HEK293 (cell line): ENCODE measurements around the gene ATE1.

Source experiments
- ELK4 ChIP-seq: IDR thresholded peaks from 2 replicates; pipeline ENCODE4 v1.6.1; 2011; ENCODE audit warnings: mild to moderate bottlenecking, low read depth, low read length, borderline replicate concordance
- GLIS1 ChIP-seq: fragments of 450-650 bp; formaldehyde crosslinking; IDR thresholded peaks from 2 replicates; pipeline ENCODE4 v1.5.1; 2016; ENCODE audit warnings: missing biosample characterization, missing genetic modification characterization
- HIC1 ChIP-seq: fragments of 450-650 bp; formaldehyde crosslinking; IDR thresholded peaks from 2 replicates; pipeline ENCODE4 v1.5.1; 2016; ENCODE audit warnings: missing biosample characterization, missing genetic modification characterization
- OSR2 ChIP-seq: fragments of 450-650 bp; formaldehyde crosslinking; IDR thresholded peaks from 2 replicates; pipeline ENCODE4 v1.5.1; 2016; ENCODE audit warnings: missing biosample characterization, missing genetic modification characterization
- PRDM1 ChIP-seq: fragments of 450-650 bp; formaldehyde crosslinking; IDR thresholded peaks from 2 replicates; pipeline ENCODE4; 2016; ENCODE audit warnings: missing biosample characterization, missing genetic modification characterization
- PRDM10 ChIP-seq: fragments of 450-650 bp; formaldehyde crosslinking; IDR thresholded peaks from 2 replicates; pipeline ENCODE4 v1.5.1; 2016; ENCODE audit warnings: missing biosample characterization, missing genetic modification characterization
- SCRT2 ChIP-seq: fragments of 450-650 bp; formaldehyde crosslinking; IDR thresholded peaks from 2 replicates; pipeline ENCODE4 v1.5.1; 2016; ENCODE audit warnings: missing biosample characterization, missing genetic modification characterization
- YY1 ChIP-seq: fragments of 450-650 bp; formaldehyde crosslinking; IDR thresholded peaks from 2 replicates; pipeline ENCODE4 v1.5.1; 2018; ENCODE audit warnings: missing biosample characterization, missing genetic modification characterization
- ZBTB10 ChIP-seq: fragments of 450-650 bp; formaldehyde crosslinking; IDR thresholded peaks from 2 replicates; pipeline ENCODE4 v1.5.1; 2016; ENCODE audit warnings: missing biosample characterization, missing genetic modification characterization
- ZBTB17 ChIP-seq: fragments of 450-650 bp; formaldehyde crosslinking; IDR thresholded peaks from 2 replicates; pipeline ENCODE4 v1.5.1; 2016; ENCODE audit warnings: missing biosample characterization, missing genetic modification characterization
- ZNF138 ChIP-seq: fragments of 450-650 bp; formaldehyde crosslinking; IDR thresholded peaks from 2 replicates; pipeline ENCODE4 v1.5.1; 2016; ENCODE audit warnings: missing biosample characterization, missing genetic modification characterization, borderline replicate concordance
- ZNF2 ChIP-seq: fragments of 450-650 bp; formaldehyde crosslinking; IDR thresholded peaks from 2 replicates; pipeline ENCODE4 v1.5.1; 2016; ENCODE audit warnings: missing biosample characterization, missing genetic modification characterization
- ZNF24 ChIP-seq: fragments of 450-650 bp; formaldehyde crosslinking; IDR thresholded peaks from 2 replicates; pipeline ENCODE4 v1.5.1; 2016; ENCODE audit warnings: missing biosample characterization, missing genetic modification characterization
- ZNF311 ChIP-seq: fragments of 450-650 bp; formaldehyde crosslinking; IDR thresholded peaks from 2 replicates; pipeline ENCODE4 v1.5.1; 2017; ENCODE audit warnings: missing biosample characterization, missing genetic modification characterization, borderline replicate concordance
- ZNF350 ChIP-seq: fragments of 450-650 bp; formaldehyde crosslinking; IDR thresholded peaks from 2 replicates; pipeline ENCODE4 v1.5.0; 2017; ENCODE audit warnings: missing biosample characterization, mild to moderate bottlenecking, missing genetic modification characterization
- ZNF391 ChIP-seq: fragments of 450-650 bp; formaldehyde crosslinking; IDR thresholded peaks from 2 replicates; pipeline ENCODE4 v1.5.1; 2016; ENCODE audit warnings: low read depth, missing biosample characterization, missing genetic modification characterization, borderline replicate concordance
- ZNF433 ChIP-seq: fragments of 450-650 bp; formaldehyde crosslinking; IDR thresholded peaks from 2 replicates; pipeline ENCODE4 v1.5.1; 2016; ENCODE audit warnings: missing biosample characterization, missing genetic modification characterization, low read depth
- ZNF48 ChIP-seq: fragments of 450-650 bp; formaldehyde crosslinking; IDR thresholded peaks from 2 replicates; pipeline ENCODE4 v1.5.1; 2016; ENCODE audit warnings: missing biosample characterization, missing genetic modification characterization
- ZNF501 ChIP-seq: fragments of 450-650 bp; formaldehyde crosslinking; IDR thresholded peaks from 2 replicates; pipeline ENCODE4 v1.5.1; 2016; ENCODE audit warnings: missing biosample characterization, missing genetic modification characterization
- ZNF530 ChIP-seq: fragments of 450-650 bp; formaldehyde crosslinking; IDR thresholded peaks from 2 replicates; pipeline ENCODE4 v1.5.1; 2016; ENCODE audit warnings: low read depth, missing biosample characterization, missing genetic modification characterization
- ZNF548 ChIP-seq: fragments of 450-650 bp; formaldehyde crosslinking; IDR thresholded peaks from 2 replicates; pipeline ENCODE4 v1.5.1; 2016; ENCODE audit warnings: missing biosample characterization, missing genetic modification characterization
- ZNF626 ChIP-seq: fragments of 450-650 bp; sonication (Bioruptor Pico); formaldehyde crosslinking; IDR thresholded peaks from 2 replicates; pipeline ENCODE4 v1.5.1; 2018; ENCODE audit warnings: missing biosample characterization, missing genetic modification characterization, inconsistent platforms
- ZNF664 ChIP-seq: fragments of 450-650 bp; formaldehyde crosslinking; IDR thresholded peaks from 2 replicates; pipeline ENCODE4 v1.5.1; 2016; ENCODE audit warnings: missing biosample characterization, missing genetic modification characterization
- ZNF707 ChIP-seq: fragments of 450-650 bp; formaldehyde crosslinking; IDR thresholded peaks from 2 replicates; pipeline ENCODE4 v1.5.1; 2016; ENCODE audit warnings: missing biosample characterization, missing genetic modification characterization
- ZNF776 ChIP-seq: fragments of 450-650 bp; formaldehyde crosslinking; IDR thresholded peaks from 2 replicates; pipeline ENCODE4 v1.5.0; 2017; ENCODE audit warnings: missing biosample characterization, missing genetic modification characterization, borderline replicate concordance
- ZNF791 ChIP-seq: fragments of 450-650 bp; formaldehyde crosslinking; IDR thresholded peaks from 2 replicates; pipeline ENCODE4 v1.5.1; 2016; ENCODE audit warnings: missing biosample characterization, missing genetic modification characterization
- ZNF792 ChIP-seq: fragments of 450-650 bp; formaldehyde crosslinking; IDR thresholded peaks from 2 replicates; pipeline ENCODE4 v1.5.1; 2016; ENCODE audit warnings: missing biosample characterization, missing genetic modification characterization
- ZNF837 ChIP-seq: fragments of 450-650 bp; formaldehyde crosslinking; IDR thresholded peaks from 2 replicates; pipeline ENCODE4 v1.5.1; 2016; ENCODE audit warnings: missing biosample characterization, missing genetic modification characterization
- ZSCAN4 ChIP-seq: fragments of 450-650 bp; formaldehyde crosslinking; IDR thresholded peaks from 2 replicates; pipeline ENCODE4 v1.5.1; 2017; ENCODE audit warnings: missing biosample characterization, missing genetic modification characterization
- TF ChIP-seq, protein P1 (sequence below): fragments of 450-650 bp; formaldehyde crosslinking; IDR thresholded peaks from 2 replicates; pipeline ENCODE4 v1.5.1; 2016; ENCODE audit warnings: missing biosample characterization, missing genetic modification characterization

The ATE1 gene

GRCh38 chr10:121865554-121865953 is 62.3 kb downstream of the ATE1 start (continued):
- TF ChIP-seq ZBTB17 (tag by site-specific recombination) (peak; percentile 71), OSR2 (tag by site-specific recombination) (peak; percentile 97), ZNF2 (tag by site-specific recombination) (0 out of 2 replicates have a peak, but pooled peaks have one; percentile 60), ZNF530 (no peak), HIC1 (peak; percentile 91), ZNF791 (tag by site-specific recombination) (no peak), PRDM10 (tag by site-specific recombination) (no peak; the same call in 1 of the 2 replicates), ZNF138 (tag by site-specific recombination) (no peak), ZNF501 (tag by site-specific recombination) (peak; percentile 88), ZNF433 (tag by site-specific recombination) (no peak), ZNF24 (tag by site-specific recombination) (peak; percentile 89), ZSCAN4 (tag by site-specific recombination) (0 out of 2 replicates have a peak, but pooled peaks have one; percentile 22), ZNF311 (tag by site-specific recombination) (no peak), ELK4 (no peak), SCRT2 (tag by site-specific recombination) (no peak), ZNF626 (tag by site-specific recombination) (0 out of 2 replicates have a peak, but pooled peaks have one; percentile 6), ZNF837 (tag by site-specific recombination) (no peak), PRDM1 (tag by site-specific recombination) (0 out of 2 replicates have a peak, but pooled peaks have one; percentile 8), ZNF548 (tag by site-specific recombination) (no peak), ZNF391 (tag by site-specific recombination) (peak; percentile 82; the same call in 1 of the 2 replicates), ZNF350 (tag by site-specific recombination) (no peak), ZBTB10 (tag by site-specific recombination) (no peak), ZNF48 (no peak), ZNF664 (0 out of 2 replicates have a peak, but pooled peaks have one; percentile 43), ZNF792 (tag by site-specific recombination) (no peak), ZNF776 (tag by site-specific recombination) (no peak), YY1 (tag by site-specific recombination) (no peak), ZNF707 (tag by site-specific recombination) (no peak), GLIS1 (peak; percentile 93)
- TF ChIP-seq, protein P1, sequence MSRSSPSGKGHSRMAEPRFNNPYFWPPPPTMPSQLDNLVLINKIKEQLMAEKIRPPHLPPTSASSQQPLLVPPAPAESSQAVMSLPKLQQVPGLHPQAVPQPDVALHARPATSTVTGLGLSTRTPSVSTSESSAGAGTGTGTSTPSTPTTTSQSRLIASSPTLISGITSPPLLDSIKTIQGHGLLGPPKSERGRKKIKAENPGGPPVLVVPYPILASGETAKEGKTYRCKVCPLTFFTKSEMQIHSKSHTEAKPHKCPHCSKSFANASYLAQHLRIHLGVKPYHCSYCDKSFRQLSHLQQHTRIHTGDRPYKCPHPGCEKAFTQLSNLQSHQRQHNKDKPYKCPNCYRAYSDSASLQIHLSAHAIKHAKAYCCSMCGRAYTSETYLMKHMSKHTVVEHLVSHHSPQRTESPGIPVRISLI (tag by site-specific recombination): peak; percentile 23; the same call in 1 of the 2 replicates
